HCT116 (cell line): ENCODE measurements around the gene SKI. TPM values are rescaled to one million over a fixed set of nuclear protein-coding genes. Genes with fewer than 3 reads are reported as not detected.

Experiments
- ATAC-seq: fragments of 200-7000 bp; cut with Tn5 transposase; 2 replicates; pipeline ENCODE4 v1.9.1; 2020; ENCODE audit warnings: mild to moderate bottlenecking, moderate library complexity
- BruUV-seq: library from RNA; stranded (reverse); fragments of 400-500 nt; replicated peaks from 2 replicates; lab custom pipeline; 2021; lab: Mats Ljungman, UMichigan
- CTCF ChIA-PET: fragments of 300-600 bp; sonication (Branson Sonifier 250); formaldehyde crosslinking; loops from one replicate; lab custom pipeline; 2021; ENCODE audit warnings: antibody characterized with exemption; lab: Charles Lee
- POLR2A ChIA-PET: fragments of 300-600, 350-600 bp; sonication (Branson Sonifier 250); formaldehyde crosslinking; loops from one replicate; lab custom pipeline; 2021; ENCODE audit warnings: antibody characterized with exemption; lab: Charles Lee
- RAD21 ChIA-PET, 2 experiments: fragments of 300-600 bp; sonication (Branson Sonifier 250); formaldehyde crosslinking; loops; one replicate each; lab custom pipeline; 2023; ENCODE audit warnings: low total read pairs in 2 of 2; ENCODE audit not compliant: uncharacterized antibody in 2 of 2, unreplicated experiment in 2 of 2, low non-redundant PET in 1 of 2; lab: Charles Lee
- DNase-seq: peaks from one replicate; pipeline ENCODE4 v3.0.0-alpha.2; 2010; ENCODE audit warnings: low read depth, low spot score
- H2AFZ ChIP-seq: fragments of 200-600 bp; shearing (Covaris generic), sonication (generic); 2 replicates; pipeline ENCODE4 v1.6.1; 2017; ENCODE audit warnings: low read depth, mixed run types, mixed read lengths, antibody characterized with exemption, low read length; ENCODE audit not compliant: poor library complexity, severe bottlenecking
- H3K27ac ChIP-seq: 2 replicates; pipeline ENCODE4 v1.5.1; 2012; ENCODE audit warnings: low read depth, low read length
- H3K27me3 ChIP-seq: fragments of 200-600 bp; sonication (generic); 2 replicates; pipeline ENCODE4 v1.6.1; 2016; ENCODE audit warnings: mixed run types, low read length, mixed read lengths; ENCODE audit not compliant: insufficient read depth
- H3K36me3 ChIP-seq, 2 experiments: fragments of 200-500 bp in 1 of 2; fragments of 200-600 bp in 1 of 2; sonication (Bioruptor generic) in 1 of 2; sonication (generic) in 1 of 2; 2 replicates each; pipeline versions ENCODE4 v1.5.1 to v1.6.1; 2014 to 2016; ENCODE audit warnings: low read length in 2 of 2, inconsistent platforms in 1 of 2, mixed read lengths in 1 of 2, mixed run types in 1 of 2; ENCODE audit not compliant: insufficient read depth in 2 of 2, control insufficient read depth in 1 of 2
- H3K4me1 ChIP-seq, 2 experiments: fragments of 200-600 bp in 1 of 2; sonication (generic) in 1 of 2; 2 replicates each; pipeline versions ENCODE4 v1.5.1 to v1.6.1; 2012 to 2017; ENCODE audit warnings: low read length in 2 of 2, inconsistent platforms in 1 of 2, mild to moderate bottlenecking in 1 of 2, mixed read lengths in 1 of 2, mixed run types in 1 of 2, moderate library complexity in 1 of 2; ENCODE audit not compliant: insufficient read depth in 2 of 2, control insufficient read depth in 1 of 2
- H3K4me2 ChIP-seq: fragments of 200-600 bp; sonication (generic); 2 replicates; pipeline ENCODE4 v1.6.1; 2017; ENCODE audit warnings: mixed run types, low read length, mixed read lengths
- H3K4me3 ChIP-seq, 2 experiments: fragments of 200-600 bp in 1 of 2; sonication (generic) in 1 of 2; replicated peaks in 1 of 2; 2 replicates each; pipeline ENCODE4 v1.5.1; 2011 to 2016; ENCODE audit warnings: low read length in 2 of 2, control low read depth in 1 of 2, low read depth in 1 of 2, mild to moderate bottlenecking in 1 of 2, mixed read lengths in 1 of 2, mixed run types in 1 of 2
- H3K79me2 ChIP-seq: fragments of 200-600 bp; sonication (generic); 2 replicates; pipeline ENCODE4 v1.6.1; 2017; ENCODE audit warnings: mild to moderate bottlenecking, mixed run types, low read length, moderate library complexity, mixed read lengths; ENCODE audit not compliant: insufficient read depth
- H3K9ac ChIP-seq: fragments of 200-600 bp; sonication (generic); 2 replicates; pipeline ENCODE4 v1.6.1; 2016; ENCODE audit warnings: low read length, mixed read lengths
- H3K9me2 ChIP-seq: fragments of 200-600 bp; sonication (generic), shearing (Covaris generic); 2 replicates; pipeline ENCODE4 v1.6.1; 2017; ENCODE audit warnings: mixed run types, mild to moderate bottlenecking, moderate library complexity; ENCODE audit not compliant: insufficient read depth
- H3K9me3 ChIP-seq, 2 experiments: fragments of 200-500 bp in 1 of 2; fragments of 200-600 bp in 1 of 2; sonication (Bioruptor generic) in 1 of 2; sonication (generic) in 1 of 2; 2 replicates each; pipeline ENCODE4 v1.6.1; 2014 to 2017; ENCODE audit warnings: low read length in 2 of 2, mixed read lengths in 2 of 2, inconsistent platforms in 1 of 2, low read depth in 1 of 2, mild to moderate bottlenecking in 1 of 2, mixed run types in 1 of 2, moderate library complexity in 1 of 2; ENCODE audit not compliant: control insufficient read depth in 1 of 2, insufficient read depth in 1 of 2
- H4K20me1 ChIP-seq: fragments of 200-600 bp; sonication (generic), shearing (Covaris generic); 2 replicates; pipeline ENCODE4 v1.6.1; 2017; ENCODE audit warnings: mixed run types, mild to moderate bottlenecking, moderate library complexity; ENCODE audit not compliant: insufficient read depth
- EGR1 ChIP-seq: IDR thresholded peaks from 2 replicates; pipeline ENCODE4 v1.6.1; 2012; ENCODE audit warnings: low read depth
- EZH2 ChIP-seq: fragments of 200-600 bp; sonication (generic); IDR thresholded peaks from 2 replicates; pipeline ENCODE4 v1.6.1; 2017; ENCODE audit warnings: antibody characterized with exemption, mixed run types
- EZH2phosphoT487 ChIP-seq: fragments of 200-600 bp; IDR thresholded peaks from 2 replicates; pipeline ENCODE4 v1.6.1; 2018; ENCODE audit warnings: antibody characterized with exemption, borderline replicate concordance
- SIN3A ChIP-seq: IDR thresholded peaks from 2 replicates; pipeline ENCODE4 v1.6.1; 2012; ENCODE audit warnings: low read depth
- TCF7L2 ChIP-seq: IDR thresholded peaks from 2 replicates; pipeline ENCODE4 v1.7.0; 2011; ENCODE audit warnings: borderline replicate concordance, inconsistent platforms; ENCODE audit not compliant: insufficient read depth, insufficient read length; ENCODE audit errors: extremely low read depth
- intact Hi-C: fragments of 100-400 bp; cut with micrococcal nuclease; formaldehyde crosslinking; loops from 2 replicates; pipeline ENCODE4 v1.10.0; 2022
- total RNA-seq: library from RNA; stranded (reverse); gene quantifications from one replicate; pipeline ENCODE4 v1.2.1, GENCODE V29; 2021; ENCODE audit not compliant: unreplicated experiment
- TF ChIP-seq, protein P1 (sequence below), 3 experiments: fragments of 200-600 bp in 1 of 3; sonication (generic) in 1 of 3; IDR thresholded peaks in 2 of 3; conservative IDR thresholded peaks in 1 of 3; 2 replicates each; pipeline ENCODE4 v1.5.1; 2012 to 2017; ENCODE audit warnings: low read depth in 2 of 3, low read length in 2 of 3, antibody characterized with exemption in 1 of 3, borderline replicate concordance in 1 of 3, control low read depth in 1 of 3, mild to moderate bottlenecking in 1 of 3, mixed read lengths in 1 of 3, mixed run types in 1 of 3, moderate library complexity in 1 of 3; ENCODE audit not compliant: insufficient read depth in 1 of 3

Gene SKI
- total RNA-seq, 1 experiment from 2014 or later: 56.2 TPM

DNA sequence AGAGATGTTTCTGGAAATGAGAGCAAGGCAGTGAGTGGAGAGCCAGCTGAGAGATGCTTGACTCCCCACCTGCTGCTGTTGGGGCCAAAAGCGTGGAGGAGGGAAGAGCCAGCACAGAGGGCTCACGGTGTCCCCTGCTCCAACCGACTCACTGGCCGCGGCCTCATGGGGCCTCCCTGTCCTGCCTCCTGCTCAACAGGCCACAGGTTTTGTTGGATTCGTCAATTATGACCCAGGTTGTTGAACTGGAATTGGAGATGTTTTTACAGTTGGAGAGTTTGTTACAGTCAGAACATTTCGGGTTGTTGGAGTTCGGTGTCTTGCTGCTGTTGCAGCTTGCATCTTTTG lies 21.4 kb downstream of the SKI start:
- peaks cover 98% of the 10 kb centered on the region for H3K79me2 ChIP-seq
- no peak overlapping the region for H3K4me2 ChIP-seq
- peaks cover 0 to 3% of the 10 kb centered on the region in 2 experiments; a peak in 1 of 4 replicates for H3K9me3 ChIP-seq
- CTCF ChIA-PET: no interaction called here
- H2AFZ ChIP-seq: no peak overlapping the region
- no peak for ATAC-seq
- POLR2A ChIA-PET: no interaction called here
- RAD21 ChIA-PET: no interaction called here
- H3K4me1 ChIP-seq: peaks cover 0 to 13% of the 10 kb centered on the region in 2 experiments; a peak in 1 of 4 replicates
- no peaks in the 10 kb centered on the region for H3K27me3 ChIP-seq
- H3K36me3 ChIP-seq: peaks cover 0 to 12% of the 10 kb centered on the region in 2 experiments; a peak in 1 of 4 replicates
- H3K9ac ChIP-seq: no peak overlapping the region
- no peaks in the 10 kb centered on the region for H3K9me2 ChIP-seq
- intact Hi-C loops: no loop called here
- H3K27ac ChIP-seq: no peak overlapping the region
- H4K20me1 ChIP-seq: peaks cover 7% of the 10 kb centered on the region; the same call in 1 of the 2 replicates
- no TSS peak for BruUV-seq
- no peak for TF ChIP-seq EZH2phosphoT487
- TF ChIP-seq EZH2: no peak
- TF ChIP-seq TCF7L2: no peak
- TF ChIP-seq, protein P1, sequence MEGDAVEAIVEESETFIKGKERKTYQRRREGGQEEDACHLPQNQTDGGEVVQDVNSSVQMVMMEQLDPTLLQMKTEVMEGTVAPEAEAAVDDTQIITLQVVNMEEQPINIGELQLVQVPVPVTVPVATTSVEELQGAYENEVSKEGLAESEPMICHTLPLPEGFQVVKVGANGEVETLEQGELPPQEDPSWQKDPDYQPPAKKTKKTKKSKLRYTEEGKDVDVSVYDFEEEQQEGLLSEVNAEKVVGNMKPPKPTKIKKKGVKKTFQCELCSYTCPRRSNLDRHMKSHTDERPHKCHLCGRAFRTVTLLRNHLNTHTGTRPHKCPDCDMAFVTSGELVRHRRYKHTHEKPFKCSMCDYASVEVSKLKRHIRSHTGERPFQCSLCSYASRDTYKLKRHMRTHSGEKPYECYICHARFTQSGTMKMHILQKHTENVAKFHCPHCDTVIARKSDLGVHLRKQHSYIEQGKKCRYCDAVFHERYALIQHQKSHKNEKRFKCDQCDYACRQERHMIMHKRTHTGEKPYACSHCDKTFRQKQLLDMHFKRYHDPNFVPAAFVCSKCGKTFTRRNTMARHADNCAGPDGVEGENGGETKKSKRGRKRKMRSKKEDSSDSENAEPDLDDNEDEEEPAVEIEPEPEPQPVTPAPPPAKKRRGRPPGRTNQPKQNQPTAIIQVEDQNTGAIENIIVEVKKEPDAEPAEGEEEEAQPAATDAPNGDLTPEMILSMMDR (IDR thresholded peaks at IDR 0.05 in 2 of 3, conservative IDR thresholded peaks at IDR 0.05 in 1 of 3; ENCODE audit: borderline replicate concordance in 1 of 3, insufficient read depth in 1 of 3, low read depth in 2 of 3, low read length in 2 of 3): no peak
- TF ChIP-seq EGR1: no peak
- no peak overlapping the region for H3K4me3 ChIP-seq
- DNase-seq: no peak

DNA sequence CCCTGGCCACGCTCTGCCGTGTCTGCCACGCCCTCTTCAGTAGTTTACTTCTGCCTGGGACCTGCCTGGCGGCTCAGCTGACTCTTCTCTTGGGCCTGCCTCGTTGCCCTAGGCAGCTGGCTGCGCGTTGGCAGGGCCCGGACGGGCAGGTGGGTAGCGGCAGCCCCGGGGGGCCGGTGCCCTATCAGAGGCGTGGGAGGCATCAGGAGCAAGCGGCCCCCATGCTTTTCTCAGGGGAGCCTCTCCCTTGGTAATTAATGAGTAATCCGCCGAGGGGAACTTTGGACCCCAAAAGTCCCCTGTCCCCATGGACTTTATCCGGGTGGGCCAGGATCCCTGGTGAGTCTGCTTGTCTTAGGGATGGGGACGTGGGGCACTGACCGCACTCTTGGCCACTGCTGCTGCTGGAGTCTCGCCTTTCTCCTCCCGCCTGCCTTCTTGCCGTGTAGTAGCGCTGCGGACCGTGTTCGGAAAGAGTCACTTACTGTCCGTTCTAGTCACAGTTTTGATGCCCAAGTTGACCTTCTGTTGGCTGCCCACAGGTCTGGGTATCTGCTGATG lies 22.7 kb downstream of the SKI start:
- no peak for ATAC-seq
- POLR2A ChIA-PET: no interaction called here
- no peak for DNase-seq
- no peaks in the 10 kb centered on the region for H3K9me2 ChIP-seq
- no peak overlapping the region for H2AFZ ChIP-seq
- H3K27me3 ChIP-seq: no peaks in the 10 kb centered on the region
- H3K4me3 ChIP-seq: no peak overlapping the region
- H4K20me1 ChIP-seq: peaks cover 7% of the 10 kb centered on the region; the same call in 1 of the 2 replicates
- peaks cover 0 to 7% of the 10 kb centered on the region in 2 experiments; a peak in 1 of 4 replicates for H3K9me3 ChIP-seq
- H3K79me2 ChIP-seq: peaks cover 100% of the 10 kb centered on the region
- H3K4me1 ChIP-seq: peaks cover 0 to 25% of the 10 kb centered on the region in 2 experiments; a peak in 1 of 4 replicates
- H3K4me2 ChIP-seq: no peak overlapping the region
- TF ChIP-seq SIN3A: no peak
- no peak overlapping the region for H3K9ac ChIP-seq
- peaks cover 0 to 22% of the 10 kb centered on the region in 2 experiments; a peak in 1 of 4 replicates for H3K36me3 ChIP-seq
- BruUV-seq: no TSS peak
- RAD21 ChIA-PET: no interaction called here
- no peak overlapping the region for H3K27ac ChIP-seq
- CTCF ChIA-PET: no interaction called here
- intact Hi-C loops: no loop called here
